Naive thymus-derived CD4-positive, alpha-beta T cell (primary cell): Measurements from ENCODE around the gene NSD2. TPM values are rescaled to one million over a fixed set of nuclear protein-coding genes. Genes with fewer than 3 reads are reported as not detected.

Experiments
- ATAC-seq: fragments of 150-1000 bp; cut with Tn5 transposase; 2 replicates; pipeline ENCODE4 v1.10.0; 2021; ENCODE audit warnings: mild to moderate bottlenecking, moderate library complexity
- CTCF ChIA-PET: fragments of 350-600 bp; sonication (Branson Sonifier 250); formaldehyde crosslinking; loops from one replicate; lab custom pipeline; 2021; ENCODE audit warnings: antibody characterized with exemption; lab: Charles Lee
- POLR2A ChIA-PET: fragments of 350-600 bp; sonication (Branson Sonifier 250); formaldehyde crosslinking; loops from one replicate; lab custom pipeline; 2021; ENCODE audit warnings: antibody characterized with exemption, inconsistent platforms; lab: Charles Lee
- DNase-seq, 9 donors: peaks; one replicate each; pipeline versions ENCODE4 v3.0.0 to v3.0.0-alpha.2; 2020 to 2022; ENCODE audit warnings: mixed read lengths in 1 of 9
- H3K27ac ChIP-seq: one replicate; pipeline ENCODE4 v1.7.0; 2013; ENCODE audit warnings: mild to moderate bottlenecking, low read depth, low read length, moderate library complexity
- H3K27me3 ChIP-seq, 2 donors: one replicate each; pipeline ENCODE4 v1.7.0; 2013; ENCODE audit warnings: low read length in 2 of 2, mild to moderate bottlenecking in 2 of 2, moderate library complexity in 2 of 2; ENCODE audit not compliant: control insufficient read depth in 2 of 2, insufficient read depth in 2 of 2
- H3K36me3 ChIP-seq, 3 experiments: 1 replicate in 2 of 3; 2 replicates in 1 of 3; pipeline ENCODE4 v1.7.0; 2013; ENCODE audit warnings: low read length in 3 of 3, mild to moderate bottlenecking in 3 of 3, moderate library complexity in 1 of 3; ENCODE audit not compliant: insufficient read depth in 3 of 3, control insufficient read depth in 2 of 3
- H3K4me1 ChIP-seq, 2 donors: one replicate each; pipeline ENCODE4 v1.7.0; 2013; ENCODE audit warnings: low read length in 2 of 2, mild to moderate bottlenecking in 2 of 2, moderate library complexity in 1 of 2; ENCODE audit not compliant: control insufficient read depth in 2 of 2, insufficient read depth in 2 of 2
- H3K4me3 ChIP-seq: 2 replicates; pipeline ENCODE4 v1.7.0; 2013; ENCODE audit warnings: mild to moderate bottlenecking, low read length
- H3K9me3 ChIP-seq, 3 experiments: 1 replicate in 2 of 3; 2 replicates in 1 of 3; pipeline ENCODE4 v1.7.0; 2013; ENCODE audit warnings: low read length in 3 of 3; ENCODE audit not compliant: control insufficient read depth in 2 of 3
- H3K27ac Mint-ChIP-seq, 9 donors: one replicate each; pipeline ENCODE4 v1.8.0; 2020 to 2022; ENCODE audit warnings: mixed read lengths in 9 of 9, mild to moderate bottlenecking in 8 of 9, moderate library complexity in 5 of 9, inconsistent platforms in 2 of 9
- H3K27me3 Mint-ChIP-seq, 5 donors: one replicate each; pipeline ENCODE4 v1.8.0; 2021 to 2022; ENCODE audit warnings: mixed read lengths in 5 of 5, mild to moderate bottlenecking in 1 of 5
- H3K36me3 Mint-ChIP-seq, 5 donors: one replicate each; pipeline ENCODE4 v1.8.0; 2020 to 2022; ENCODE audit warnings: mixed read lengths in 5 of 5, mild to moderate bottlenecking in 3 of 5, inconsistent platforms in 1 of 5
- H3K4me1 Mint-ChIP-seq, 7 donors: one replicate each; pipeline ENCODE4 v1.8.0; 2020 to 2022; ENCODE audit warnings: mixed read lengths in 7 of 7, mild to moderate bottlenecking in 3 of 7, inconsistent platforms in 1 of 7
- H3K4me3 Mint-ChIP-seq, 10 donors: one replicate each; pipeline ENCODE4 v1.8.0; 2020 to 2022; ENCODE audit warnings: mild to moderate bottlenecking in 10 of 10, mixed read lengths in 10 of 10, moderate library complexity in 6 of 10, inconsistent platforms in 2 of 10
- H3K9me3 Mint-ChIP-seq, 11 donors: one replicate each; pipeline ENCODE4 v1.8.0; 2020 to 2022; ENCODE audit warnings: mixed read lengths in 11 of 11, mild to moderate bottlenecking in 4 of 11, inconsistent platforms in 1 of 11, moderate library complexity in 1 of 11
- intact Hi-C, 2 donors: fragments of 100-400 bp; cut with micrococcal nuclease; formaldehyde crosslinking; loops; one replicate each; pipeline ENCODE4 v1.15.1; 2023
- polyA plus RNA-seq, 2 donors: library from polyadenylated mRNA; unstranded; fragments of 300-500 nt; fragmentation: Illumina TruSeq; gene quantifications; one replicate each; pipeline ENCODE4 v1.2.3, GENCODE V29; 2021
- total RNA-seq, 6 experiments: library from RNA in 5 of 6; stranded (reverse) in 5 of 6; gene quantifications; 1 replicate in 5 of 6; 2 replicates in 1 of 6; pipeline ENCODE4 v1.2.3 and lab custom pipeline; 2021 to 2026

Gene NSD2
- total and polyA plus RNA-seq, 7 experiments from 2014 or later = 2.7 to 207 (median 37.3) TPM

GRCh38 chr4:1978741-1979476 is 107.7 kb downstream of the NSD2 start:
- Mint-ChIP-seq H3K4me3 (no peak overlapping the region), H3K36me3 (peaks cover 0 to 45% (median 16%) of the 10 kb centered on the region in 5 donors), H3K27ac (peak overlapping the region in 1 of 9 donors; percentile 32), H3K4me1 (peaks cover 0 to 5% (median 0%) of the 10 kb centered on the region in 7 donors), H3K27me3 (no peaks in the 10 kb centered on the region), H3K9me3 (peaks cover 0 to 3% (median 0%) of the 10 kb centered on the region in 11 donors)
- ChIA-PET POLR2A (no interaction called here), CTCF (no interaction called here)
- intact Hi-C loops = no loop called here
- H3K4me3 ChIP-seq = no peak overlapping the region
- H3K27ac ChIP-seq = no peak overlapping the region
- no peaks in the 10 kb centered on the region for H3K9me3 ChIP-seq
- H3K36me3 ChIP-seq = peaks cover 0 to 93% (median 15%) of the 10 kb centered on the region in 3 experiments
- H3K4me1 ChIP-seq = no peaks in the 10 kb centered on the region
- H3K27me3 ChIP-seq = no peaks in the 10 kb centered on the region
- DNase-seq (no peak), ATAC-seq (no peak)

GRCh38 chr4:1979477-1980196 is 108.4 kb downstream of the NSD2 start:
- Histone ChIP-seq H3K27ac (no peak overlapping the region), H3K9me3 (no peaks in the 10 kb centered on the region), H3K4me1 (no peaks in the 10 kb centered on the region), H3K36me3 (peaks cover 0 to 95% (median 15%) of the 10 kb centered on the region in 3 experiments), H3K4me3 (no peak overlapping the region), H3K27me3 (no peaks in the 10 kb centered on the region)
- H3K27ac Mint-ChIP-seq = peak overlapping the region in 4 of 9 donors; percentile 7 to 70 (median 44)
- H3K4me1 Mint-ChIP-seq = peaks cover 0 to 5% (median 0%) of the 10 kb centered on the region in 7 donors
- ChIA-PET POLR2A (no interaction called here), CTCF (no interaction called here)
- H3K36me3 Mint-ChIP-seq = peaks cover 0 to 41% (median 16%) of the 10 kb centered on the region in 5 donors
- intact Hi-C loops = no loop called here
- H3K9me3 Mint-ChIP-seq = peaks cover 0 to 3% (median 0%) of the 10 kb centered on the region in 11 donors
- ATAC-seq (peak; percentile 14), DNase-seq (no peak)
- no peaks in the 10 kb centered on the region for H3K27me3 Mint-ChIP-seq
- no peak overlapping the region for H3K4me3 Mint-ChIP-seq

- Histone ChIP-seq H3K27me3 (no peaks in the 10 kb centered on the region), H3K27ac (no peak overlapping the region), H3K36me3 (peaks cover 0 to 95% (median 15%) of the 10 kb centered on the region in 3 experiments), H3K9me3 (no peaks in the 10 kb centered on the region), H3K4me3 (no peak overlapping the region), H3K4me1 (no peaks in the 10 kb centered on the region)
- ATAC-seq (no peak), DNase-seq (no peak)
- ChIA-PET POLR2A (interaction anchor here (0.9 kb wide), 1 partner anchor 29 kb away, joined by 3 read pairs; no protein-coding TSS in a partner anchor), CTCF (no interaction called here)
- intact Hi-C loops = no loop called here
- peaks cover 0 to 33% (median 16%) of the 10 kb centered on the region in 5 donors for H3K36me3 Mint-ChIP-seq
- no peaks in the 10 kb centered on the region for H3K27me3 Mint-ChIP-seq
- peak overlapping the region in 2 of 9 donors; percentile 7 to 56 for H3K27ac Mint-ChIP-seq
- no peak overlapping the region for H3K4me3 Mint-ChIP-seq
- H3K9me3 Mint-ChIP-seq = peaks cover 0 to 3% (median 0%) of the 10 kb centered on the region in 11 donors
- peaks cover 0 to 5% (median 0%) of the 10 kb centered on the region in 7 donors for H3K4me1 Mint-ChIP-seq
These were observed 109.4 kb downstream of the NSD2 start for GRCh38 chr4:1980561-1981041.

GRCh38 chr4:1981251-1982058 is 110.3 kb downstream of the NSD2 start:
- H3K4me1 ChIP-seq = no peaks in the 10 kb centered on the region
- Mint-ChIP-seq H3K36me3 (peaks cover 0 to 26% (median 15%) of the 10 kb centered on the region in 5 donors), H3K27me3 (no peaks in the 10 kb centered on the region), H3K27ac (peak overlapping the region in 4 of 9 donors; percentile 21 to 72 (median 42)), H3K4me3 (no peak overlapping the region), H3K4me1 (peaks cover 0 to 5% (median 0%) of the 10 kb centered on the region in 7 donors), H3K9me3 (peaks cover 0 to 3% (median 0%) of the 10 kb centered on the region in 11 donors)
- no peaks in the 10 kb centered on the region for H3K27me3 ChIP-seq
- ChIA-PET POLR2A (interaction anchor here (0.6 to 0.9 kb wide), 2 partner anchors 28 to 256 kb away, joined by 3 read pairs; no protein-coding TSS in a partner anchor), CTCF (no interaction called here)
- intact Hi-C loops = no loop called here
- ATAC-seq (peak; percentile 33), DNase-seq (no peak)
- no peaks in the 10 kb centered on the region for H3K9me3 ChIP-seq
- no peak overlapping the region for H3K27ac ChIP-seq
- H3K4me3 ChIP-seq = no peak overlapping the region
- peaks cover 0 to 95% (median 12%) of the 10 kb centered on the region in 3 experiments for H3K36me3 ChIP-seq

GRCh38 chr4:1982124-1983052 is 111.2 kb downstream of the NSD2 start:
- H3K36me3 Mint-ChIP-seq = peaks cover 0 to 26% (median 15%) of the 10 kb centered on the region in 5 donors
- Histone ChIP-seq H3K36me3 (peaks cover 0 to 95% (median 16%) of the 10 kb centered on the region in 3 experiments), H3K4me3 (no peak overlapping the region), H3K27ac (no peak overlapping the region), H3K4me1 (no peaks in the 10 kb centered on the region), H3K9me3 (no peaks in the 10 kb centered on the region), H3K27me3 (no peaks in the 10 kb centered on the region)
- H3K4me3 Mint-ChIP-seq = no peak overlapping the region
- H3K27ac Mint-ChIP-seq = peak overlapping the region in 1 of 9 donors; percentile 30
- no peak for DNase-seq
- CTCF ChIA-PET = interaction anchor here (0.5 to 0.6 kb wide), 2 partner anchors 29 to 1068 kb away, joined by 4 read pairs; no protein-coding TSS in a partner anchor
- POLR2A ChIA-PET = interaction anchor here (0.6 kb wide), 1 partner anchor 255 kb away, joined by 3 read pairs; no protein-coding TSS in a partner anchor
- no peaks in the 10 kb centered on the region for H3K27me3 Mint-ChIP-seq
- H3K9me3 Mint-ChIP-seq = peaks cover 0 to 3% (median 0%) of the 10 kb centered on the region in 11 donors
- intact Hi-C loops = no loop called here
- ATAC-seq = no peak
- H3K4me1 Mint-ChIP-seq = peaks cover 0 to 5% (median 0%) of the 10 kb centered on the region in 7 donors
